A549 (cell line): Measurements from ENCODE around the gene CUL7. TPM values are rescaled to one million over a fixed set of nuclear protein-coding genes. Genes with fewer than 3 reads are reported as not detected.
"Not testable (repeated sequence)": the region's sequence is repeated elsewhere in the genome, so short reads cannot be mapped to it uniquely, and the experiment has no call there.

Source experiments
- ATAC-seq, 2 experiments: fragments of 200-7000 bp in 1 of 2; fragments of >200 bp in 1 of 2; cut with Nextera tagmentation in 1 of 2; cut with Tn5 transposase in 1 of 2; 3 replicates each; pipeline versions ENCODE4 v1.8.0 to v1.9.1; 2018 to 2020; ENCODE audit warnings: mild to moderate bottlenecking in 1 of 2, moderate library complexity in 1 of 2
- CTCF ChIA-PET: fragments of 300-600 bp; sonication (Branson Sonifier 250); formaldehyde crosslinking; extraction: SDS; loops from one replicate; lab custom pipeline; 2021; ENCODE audit warnings: antibody characterized with exemption, inconsistent platforms; lab: Yijun Ruan, JAX
- POLR2A ChIA-PET: fragments of 350-600 bp; formaldehyde crosslinking; extraction: SDS; loops from one replicate; lab custom pipeline; 2021; ENCODE audit warnings: antibody characterized with exemption, inconsistent platforms; lab: Yijun Ruan, JAX
- DNase-seq, 2 experiments: peaks; one replicate each; pipeline versions ENCODE4 v3.0.0 to v3.0.0-alpha.2; 2011 to 2016; ENCODE audit warnings: low read depth in 1 of 2, low spot score in 1 of 2
- FAIRE-seq: peaks from 2 replicates; lab custom pipeline; 2011; peaks lifted over from hg19 to GRCh38; lab: Jason Lieb, UNC
- H3K27ac ChIP-seq, 2 experiments: fragments of >200 bp; sonication (Bioruptor Twin); formaldehyde crosslinking; 3 replicates each; pipeline ENCODE4 v1.5.1; 2016 to 2017
- H3K4me1 ChIP-seq: fragments of >200 bp; sonication (Bioruptor Twin); formaldehyde crosslinking; 3 replicates; pipeline ENCODE4 v1.6.1; 2016
- H3K4me2 ChIP-seq: fragments of >200 bp; sonication (Bioruptor Twin); formaldehyde crosslinking; 3 replicates; pipeline ENCODE4 v1.6.1; 2016
- H3K4me3 ChIP-seq: fragments of >200 bp; sonication (Bioruptor Twin); formaldehyde crosslinking; 3 replicates; pipeline ENCODE4 v1.5.1; 2016
- H3K9me3 ChIP-seq: fragments of >200 bp; sonication (Bioruptor Twin); formaldehyde crosslinking; 3 replicates; pipeline ENCODE4 v1.6.1; 2016
- BHLHE40 ChIP-seq: IDR thresholded peaks from 2 replicates; pipeline ENCODE4 v1.6.1; 2012; ENCODE audit warnings: low read depth, low read length, inconsistent platforms
- CHD2 ChIP-seq: fragments of 150-350 bp; IDR thresholded peaks from 2 replicates; pipeline ENCODE4 v1.6.1; 2014; ENCODE audit warnings: low read length; ENCODE audit not compliant: partially characterized antibody
- EHF ChIP-seq: fragments of 250-450 bp; sonication (Bioruptor Pico); IDR thresholded peaks from 2 replicates; pipeline ENCODE4 v1.5.0; 2020; ENCODE audit warnings: mild to moderate bottlenecking
- EHMT2 ChIP-seq: fragments of 200-600 bp; sonication (generic); IDR thresholded peaks from 2 replicates; pipeline ENCODE4 v1.6.1; 2016; ENCODE audit warnings: antibody characterized with exemption, low read depth, mild to moderate bottlenecking, moderate library complexity
- EP300 ChIP-seq, 2 experiments: fragments of >200 bp; sonication (Bioruptor Twin); formaldehyde crosslinking; IDR thresholded peaks; 2 replicates in 1 of 2; 3 replicates in 1 of 2; pipeline ENCODE4 v1.6.1; 2016 to 2017
- FOSB ChIP-seq: fragments of 250-450 bp; sonication (Bioruptor Pico); IDR thresholded peaks from 2 replicates; pipeline ENCODE4 v1.5.0; 2020; ENCODE audit warnings: mild to moderate bottlenecking, moderate library complexity
- FOSL2 ChIP-seq, 2 experiments: fragments of 450-650 bp in 1 of 2; fragments of >200 bp in 1 of 2; sonication (Bioruptor Twin) in 1 of 2; formaldehyde crosslinking; IDR thresholded peaks; 2 replicates each; pipeline versions ENCODE4 v1.5.0 to v1.6.1; 2016 to 2020; ENCODE audit warnings: mild to moderate bottlenecking in 1 of 2, moderate library complexity in 1 of 2
- HDAC2 ChIP-seq: fragments of 200-600 bp; sonication (generic); IDR thresholded peaks from 2 replicates; pipeline ENCODE4 v1.6.1; 2016
- HEYL ChIP-seq: fragments of 250-450 bp; sonication (Bioruptor Pico); IDR thresholded peaks from 2 replicates; pipeline ENCODE4 v1.8.0; 2021; ENCODE audit warnings: mild to moderate bottlenecking, moderate library complexity
- HOXB13 ChIP-seq: fragments of 250-450 bp; sonication (Bioruptor Pico); IDR thresholded peaks from 2 replicates; pipeline ENCODE4 v1.5.0; 2020; ENCODE audit warnings: low read depth, mild to moderate bottlenecking, moderate library complexity
- JUNB ChIP-seq: fragments of >200 bp; sonication (Bioruptor Twin); formaldehyde crosslinking; IDR thresholded peaks from 2 replicates; pipeline ENCODE4 v1.6.1; 2016
- MAFK ChIP-seq: fragments of 450-650 bp; IDR thresholded peaks from 2 replicates; pipeline ENCODE4 v1.6.1; 2014; ENCODE audit not compliant: partially characterized antibody
- MYC ChIP-seq: IDR thresholded peaks from 2 replicates; pipeline ENCODE4 v1.6.1; 2012; ENCODE audit warnings: mild to moderate bottlenecking, inconsistent platforms, low read length, improper control_type of control experiment, borderline replicate concordance
- SMC3 ChIP-seq: fragments of >200 bp; sonication (Bioruptor Twin); formaldehyde crosslinking; IDR thresholded peaks from 3 replicates; pipeline ENCODE4 v1.6.1; 2018; ENCODE audit warnings: inconsistent platforms
- WGBS: methylation state at CpG from one replicate; pipeline ENCODE4 v1.1.6; 2017; ENCODE audit errors: missing lambda C conversion rate; 5-methylcytosine and 5-hydroxymethylcytosine counted together
- polyA plus RNA-seq, 4 experiments: library from polyadenylated mRNA; depleted of rRNA in 3 of 4; stranded (reverse); fragments of >200 nt; fragmentation: RNase III in 1 of 4; extraction: RNeasy Plus Mini Kit Qiagen cat#74134 plus additional on column Dnase treatment in 1 of 4; gene quantifications; 2 replicates in 3 of 4; 3 replicates in 1 of 4; pipeline ENCODE4 v1.2.3, GENCODE V29; 2011 to 2017
- TF ChIP-seq, protein P1 (sequence below): fragments of 250-450 bp; sonication (Bioruptor Pico); IDR thresholded peaks from 2 replicates; pipeline ENCODE4 v1.5.0; 2021; ENCODE audit warnings: mild to moderate bottlenecking, moderate library complexity, borderline replicate concordance

The CUL7 gene
- polyA plus RNA-seq, 2 of the 4 experiments (the other 2 are of a cell fraction), result 10.0 to 12.1 TPM

DNA sequence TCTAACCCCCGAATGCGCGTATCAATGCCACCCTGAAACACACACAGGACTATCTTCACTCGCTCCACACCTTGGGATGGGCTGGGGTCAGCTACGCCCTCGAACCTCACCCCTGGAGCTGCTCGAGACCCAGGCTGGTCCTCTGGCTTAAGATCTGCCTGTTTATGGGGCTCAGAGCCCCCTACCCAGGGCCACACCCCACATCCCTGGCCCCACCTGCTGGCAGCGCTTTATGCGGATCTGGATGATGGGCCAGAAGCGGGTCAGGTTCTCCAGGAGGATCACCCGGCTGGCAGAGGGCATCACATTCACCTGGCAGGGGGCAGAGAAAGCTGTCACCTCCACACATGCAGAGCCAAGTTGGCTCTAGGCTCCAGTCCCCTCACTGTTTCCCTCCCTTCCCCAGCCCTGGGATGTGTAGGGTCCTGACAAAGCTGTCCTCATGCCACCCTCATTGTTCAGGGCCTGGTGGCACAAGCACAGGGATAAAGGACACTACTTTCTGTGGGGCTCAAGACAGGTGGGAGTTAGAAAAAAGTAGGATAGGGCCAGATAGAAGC, 8.2 kb downstream of the CUL7 start:
- no peaks in the 10 kb centered on the region for H3K9me3 ChIP-seq
- ATAC-seq (no peak), FAIRE-seq (no peak), DNase-seq (no peak)
- WGBS, result 89% methylated on average over 10 of the region's 11 CpGs
- H3K4me1 ChIP-seq, result no peaks in the 10 kb centered on the region
- no peak overlapping the region for H3K4me3 ChIP-seq
- ChIA-PET CTCF (no interaction called here), POLR2A (no interaction called here)
- no peak overlapping the region for H3K27ac ChIP-seq
- TF ChIP-seq BHLHE40, result no peak
- TF ChIP-seq FOSB (CRISPR knock-in tag), result no peak
- TF ChIP-seq CHD2, result no peak
- no peak for TF ChIP-seq HOXB13
- TF ChIP-seq HDAC2, result no peak
- no peak for TF ChIP-seq FOSL2 (IDR thresholded peaks at IDR 0.05)
- TF ChIP-seq FOSL2 (CRISPR knock-in tag; IDR thresholded peaks at IDR 0.05), result no peak
- no peak for TF ChIP-seq EHMT2
- no peak overlapping the region for H3K4me2 ChIP-seq

DNA sequence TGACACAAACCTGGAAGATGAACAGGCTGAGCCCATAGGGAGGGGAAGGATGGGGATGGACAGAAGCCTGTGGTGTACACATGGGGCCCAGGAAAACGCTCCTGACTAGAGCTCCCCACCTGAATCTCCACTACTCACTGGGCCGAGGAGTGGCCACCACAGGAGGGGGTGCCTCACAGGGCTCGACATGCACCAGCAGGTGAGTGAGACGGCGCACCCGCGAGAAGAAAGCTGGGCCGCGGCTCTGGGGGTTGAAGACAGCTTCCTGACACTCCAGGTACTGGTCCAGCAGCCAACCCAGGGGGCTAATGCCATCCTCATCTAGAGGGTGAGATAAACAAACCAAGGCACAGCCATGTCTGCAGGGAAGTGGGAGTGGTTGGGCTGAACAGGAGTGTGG, 10.3 kb downstream of the CUL7 start:
- 98% methylated on average over 8 of the region's 9 CpGs for WGBS
- no peak for ATAC-seq

DNA sequence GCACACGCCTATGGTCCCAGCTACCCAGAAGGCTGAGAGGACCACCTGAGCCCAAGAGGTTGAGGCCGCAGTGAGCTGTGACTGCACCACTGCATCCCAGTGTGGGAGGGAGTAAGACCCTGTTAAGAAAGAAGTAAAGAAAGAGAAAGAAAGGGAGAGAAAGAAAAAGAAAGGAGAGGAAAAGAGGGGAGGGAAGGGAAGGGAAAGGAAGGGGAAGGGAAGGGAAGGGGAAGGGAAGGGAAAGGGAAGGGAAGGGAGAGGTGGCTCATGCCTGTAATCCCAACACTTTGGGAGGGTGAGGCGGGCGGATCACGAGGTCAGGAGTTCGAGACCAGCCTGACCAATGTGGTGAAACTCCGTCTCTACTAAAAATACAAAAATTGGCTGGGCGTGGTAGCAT, 12.2 kb downstream of the CUL7 start:
- not testable (repeated sequence) for ATAC-seq, H3K4me2 ChIP-seq, DNase-seq, H3K9me3 ChIP-seq, FAIRE-seq, H3K27ac ChIP-seq, H3K4me1 ChIP-seq, H3K4me3 ChIP-seq
- WGBS, result 96% methylated on average over 8 of the region's 8 CpGs
- CTCF ChIA-PET, result interaction anchor here (0.6 to 1.5 kb wide), 3 partner anchors 9 to 102 kb away, joined by 3 to 4 read pairs (median 3); no protein-coding TSS in a partner anchor
- POLR2A ChIA-PET, result interaction anchor here (0.8 kb wide), 1 partner anchor 46 kb away, joined by 5 read pairs; no protein-coding TSS in a partner anchor

More for the DNA sequence above, 10.3 kb downstream of the CUL7 start:
- H3K9me3 ChIP-seq, result no peaks in the 10 kb centered on the region
- H3K27ac ChIP-seq, result no peak overlapping the region
- no peaks in the 10 kb centered on the region for H3K4me1 ChIP-seq
- TF ChIP-seq HEYL (CRISPR knock-in tag), result no peak
- no peak for TF ChIP-seq EHF
- no peak for TF ChIP-seq JUNB
- TF ChIP-seq, protein P1, sequence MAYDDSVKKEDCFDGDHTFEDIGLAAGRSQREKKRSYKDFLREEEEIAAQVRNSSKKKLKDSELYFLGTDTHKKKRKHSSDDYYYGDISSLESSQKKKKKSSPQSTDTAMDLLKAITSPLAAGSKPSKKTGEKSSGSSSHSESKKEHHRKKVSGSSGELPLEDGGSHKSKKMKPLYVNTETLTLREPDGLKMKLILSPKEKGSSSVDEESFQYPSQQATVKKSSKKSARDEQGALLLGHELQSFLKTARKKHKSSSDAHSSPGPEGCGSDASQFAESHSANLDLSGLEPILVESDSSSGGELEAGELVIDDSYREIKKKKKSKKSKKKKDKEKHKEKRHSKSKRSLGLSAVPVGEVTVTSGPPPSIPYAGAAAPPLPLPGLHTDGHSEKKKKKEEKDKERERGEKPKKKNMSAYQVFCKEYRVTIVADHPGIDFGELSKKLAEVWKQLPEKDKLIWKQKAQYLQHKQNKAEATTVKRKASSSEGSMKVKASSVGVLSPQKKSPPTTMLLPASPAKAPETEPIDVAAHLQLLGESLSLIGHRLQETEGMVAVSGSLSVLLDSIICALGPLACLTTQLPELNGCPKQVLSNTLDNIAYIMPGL (CRISPR knock-in tag), result no peak
- TF ChIP-seq MAFK, result no peak
- no peak for TF ChIP-seq SMC3
- no peak for TF ChIP-seq MYC
- no peak for TF ChIP-seq EP300 (IDR thresholded peaks at IDR 0.05)
- FAIRE-seq (no peak), DNase-seq (no peak)
- POLR2A ChIA-PET, result no interaction called here
- H3K4me3 ChIP-seq, result no peak overlapping the region
- no peak overlapping the region for H3K4me2 ChIP-seq
- CTCF ChIA-PET, result interaction anchor here (1.5 kb wide), 1 partner anchor 101 kb away, joined by 3 read pairs; no protein-coding TSS in a partner anchor

DNA sequence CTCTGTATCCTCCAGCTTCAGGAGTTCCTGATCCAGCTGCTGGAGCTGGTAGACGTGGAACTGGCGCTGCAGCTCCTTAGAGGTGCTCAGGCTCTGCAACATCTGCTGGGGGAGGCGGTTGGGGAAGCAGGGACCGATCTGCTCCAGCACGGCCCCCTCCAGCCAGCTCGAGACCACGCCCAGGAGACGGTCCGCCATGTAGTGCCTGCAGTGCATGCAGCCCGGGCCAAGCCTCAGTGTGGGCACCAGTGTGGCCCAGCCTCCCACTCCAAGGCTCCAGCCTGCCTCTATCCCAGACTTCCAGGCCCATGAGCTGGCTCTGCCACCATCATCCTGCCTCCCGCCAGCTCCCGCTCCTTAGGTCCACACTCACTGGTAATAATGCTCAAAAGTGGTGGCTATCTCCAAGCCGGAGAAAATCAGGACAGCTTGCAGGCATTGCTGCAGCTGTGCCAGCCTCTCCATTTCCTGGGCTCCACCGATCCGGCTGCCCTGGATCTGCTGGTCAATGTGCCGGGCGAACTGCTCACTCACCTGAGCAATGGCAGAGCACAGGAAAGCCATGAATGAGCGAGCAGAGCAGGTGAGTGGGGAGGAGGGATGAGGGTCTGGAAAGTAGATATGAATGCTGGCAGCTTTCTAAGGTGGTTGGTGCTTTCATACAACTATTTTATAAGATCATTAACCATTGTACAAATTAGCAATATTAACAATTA, 13.0 kb downstream of the CUL7 start:
- 98% methylated on average over 9 of the region's 18 CpGs for WGBS
- ATAC-seq (no peak), FAIRE-seq (no peak), DNase-seq (no peak)
- TF ChIP-seq SMC3, result no peak
- Histone ChIP-seq H3K4me2 (no peak overlapping the region), H3K4me3 (no peak overlapping the region), H3K27ac (no peak overlapping the region), H3K4me1 (no peaks in the 10 kb centered on the region), H3K9me3 (no peaks in the 10 kb centered on the region)
- POLR2A ChIA-PET, result interaction anchor here (0.8 kb wide), 2 partner anchors 11 to 46 kb away, joined by 3 to 5 read pairs; no protein-coding TSS in a partner anchor
- CTCF ChIA-PET, result interaction anchor here (0.6 kb wide), 1 partner anchor 10 kb away, joined by 3 read pairs; no protein-coding TSS in a partner anchor
